GM18505 (cell line): ENCODE measurements around the gene CMYA5.

ENCODE experiments used
- ATAC-seq: cut with Tn5 transposase; IDR thresholded peaks from one replicate; pipeline ENCODE4 v1.9.1; 2021; ENCODE audit not compliant: unreplicated experiment
- POLR2A ChIP-seq: IDR thresholded peaks from 4 replicates; pipeline ENCODE4 v1.6.1; 2011; ENCODE audit warnings: borderline replicate concordance; ENCODE audit not compliant: insufficient read depth, insufficient read length; ENCODE audit errors: extremely low read depth

CMYA5 gene

GRCh38 chr5:79837761-79838551, 148.3 kb downstream of the CMYA5 start:
- no peak for TF ChIP-seq POLR2A
- no peak for ATAC-seq

- TF ChIP-seq POLR2A: no peak
- ATAC-seq: no peak
Measured at GRCh38 chr5:79840084-79840990, 150.7 kb downstream of the CMYA5 start.

- TF ChIP-seq POLR2A: no peak
- ATAC-seq: no peak
Measured at GRCh38 chr5:79841172-79841571, 151.5 kb downstream of the CMYA5 start.

- ATAC-seq: no peak
- no peak for TF ChIP-seq POLR2A
Measured at GRCh38 chr5:79842006-79842881, 152.6 kb downstream of the CMYA5 start.

GRCh38 chr5:79842991-79843390, 153.4 kb downstream of the CMYA5 start:
- no peak for ATAC-seq
- TF ChIP-seq POLR2A: no peak

GRCh38 chr5:79843450-79844388, 154.1 kb downstream of the CMYA5 start:
- ATAC-seq: no peak
- TF ChIP-seq POLR2A: no peak

- ATAC-seq: no peak
- no peak for TF ChIP-seq POLR2A
Measured at GRCh38 chr5:79844571-79844970, 154.9 kb downstream of the CMYA5 start.

- TF ChIP-seq POLR2A: no peak
- no peak for ATAC-seq
Measured at GRCh38 chr5:79845448-79846197, 156.0 kb downstream of the CMYA5 start.

GRCh38 chr5:79846198-79846521, 156.5 kb downstream of the CMYA5 start:
- no peak for ATAC-seq
- no peak for TF ChIP-seq POLR2A

GRCh38 chr5:79847561-79847960, 157.9 kb downstream of the CMYA5 start:
- no peak for TF ChIP-seq POLR2A
- no peak for ATAC-seq

- no peak for ATAC-seq
- TF ChIP-seq POLR2A: no peak
Measured at GRCh38 chr5:79849061-79849460, 159.4 kb downstream of the CMYA5 start.
